Activated T-helper 1 cell treated with anti-CD3 and anti-CD28 coated beads, Interleukin-12 subunit alpha, Interleukin-12 subunit beta, Interleukin-2, Interleukin-4 antibody, amounts not matched to agents 30 ng/mL and 10 ng/mL and 1 ng/mL, durations not matched to agents 14 hours and 24 hours and 36 hours (primary cell): ENCODE measurements around the gene PPP1R2. TPM values are rescaled to one million over a fixed set of nuclear protein-coding genes. Genes with fewer than 3 reads are reported as not detected.

ENCODE experiments used
- DNase-seq: peaks from one replicate; pipeline ENCODE4 v3.0.0; 2021; ENCODE audit warnings: low spot score
- H3K27ac Mint-ChIP-seq: one replicate; pipeline ENCODE4 v1.8.0; 2021; ENCODE audit warnings: mild to moderate bottlenecking, mixed read lengths
- H3K27me3 Mint-ChIP-seq: one replicate; pipeline ENCODE4 v1.8.0; 2022; ENCODE audit warnings: mild to moderate bottlenecking, moderate library complexity, mixed read lengths; ENCODE audit not compliant: insufficient read depth
- H3K36me3 Mint-ChIP-seq: one replicate; pipeline ENCODE4 v1.8.0; 2021; ENCODE audit warnings: low read depth, mixed read lengths
- H3K4me1 Mint-ChIP-seq: one replicate; pipeline ENCODE4 v1.8.0; 2021; ENCODE audit warnings: low read depth, mixed read lengths
- H3K4me3 Mint-ChIP-seq: one replicate; pipeline ENCODE4 v1.8.0; 2021; ENCODE audit warnings: mild to moderate bottlenecking, moderate library complexity, mixed read lengths
- H3K9me3 Mint-ChIP-seq: one replicate; pipeline ENCODE4 v1.8.0; 2021; ENCODE audit warnings: mixed read lengths
- intact Hi-C: fragments of 100-400 bp; cut with micrococcal nuclease; formaldehyde crosslinking; loops from one replicate; pipeline ENCODE4 v1.15.1; 2024
- total RNA-seq: library from RNA; stranded (reverse); gene quantifications from 2 replicates; pipeline ENCODE4 v1.2.3, GENCODE V29; 2022

PPP1R2 gene
- total RNA-seq, 1 donor from 2014 or later, result 98.8 TPM

- Mint-ChIP-seq H3K36me3 (peaks cover 17% of the 10 kb centered on the region), H3K4me1 (peaks cover 84% of the 10 kb centered on the region), H3K4me3 (peak overlapping the region; percentile 88), H3K9me3 (no peaks in the 10 kb centered on the region), H3K27ac (peak overlapping the region; percentile 32), H3K27me3 (no peaks in the 10 kb centered on the region)
- intact Hi-C loops, result loop anchor here (5.0 to 10.0 kb wide), 6 partner anchors 857 to 1409 kb away; partner anchors contain the start of genes ATP13A3, CEP19, FAM43A and HES1
- no peak for DNase-seq
Observed at GRCh38 chr3:195544230-195544536, 1.1 kb upstream of the PPP1R2 start.

GRCh38 chr3:195543500-195544229, 540 bp upstream of the PPP1R2 start:
- Mint-ChIP-seq H3K27me3 (no peaks in the 10 kb centered on the region), H3K9me3 (no peaks in the 10 kb centered on the region), H3K4me1 (peaks cover 85% of the 10 kb centered on the region), H3K4me3 (peak overlapping the region; percentile 88), H3K27ac (peak overlapping the region; percentile 82), H3K36me3 (peaks cover 21% of the 10 kb centered on the region)
- no peak for DNase-seq
- intact Hi-C loops, result loop anchor here (1.0 to 10.0 kb wide), 10 partner anchors 19 to 1409 kb away; partner anchors contain the start of genes ATP13A3, CEP19, FAM43A and HES1

- peaks cover 20% of the 10 kb centered on the region for H3K36me3 Mint-ChIP-seq
- no peaks in the 10 kb centered on the region for H3K9me3 Mint-ChIP-seq
- H3K4me3 Mint-ChIP-seq, result peak overlapping the region; percentile 88
- intact Hi-C loops, result loop anchor here (1.0 to 10.0 kb wide), 8 partner anchors 8 to 1408 kb away; partner anchors contain the start of genes ATP13A3, CEP19, FAM43A and HES1
- DNase-seq, result no peak
- no peaks in the 10 kb centered on the region for H3K27me3 Mint-ChIP-seq
- H3K27ac Mint-ChIP-seq, result peak overlapping the region; percentile 53
- peaks cover 84% of the 10 kb centered on the region for H3K4me1 Mint-ChIP-seq
Observed at GRCh38 chr3:195542316-195542697, 818 bp downstream of the PPP1R2 start.

- intact Hi-C loops, result loop anchor here (1.0 to 10.0 kb wide), 7 partner anchors 97 to 1406 kb away; partner anchors contain the start of genes ACAP2, ATP13A3, CEP19 and FAM43A
- peaks cover 72% of the 10 kb centered on the region for H3K4me1 Mint-ChIP-seq
- no peak for DNase-seq
- no peaks in the 10 kb centered on the region for H3K27me3 Mint-ChIP-seq
- peak overlapping the region; percentile 72 for H3K27ac Mint-ChIP-seq
- H3K9me3 Mint-ChIP-seq, result no peaks in the 10 kb centered on the region
- peak overlapping the region; percentile 88 for H3K4me3 Mint-ChIP-seq
- H3K36me3 Mint-ChIP-seq, result peaks cover 20% of the 10 kb centered on the region
Observed at GRCh38 chr3:195540511-195540910, 2.6 kb downstream of the PPP1R2 start.

- no peak for DNase-seq
- peak overlapping the region; percentile 88 for H3K4me3 Mint-ChIP-seq
- no peaks in the 10 kb centered on the region for H3K9me3 Mint-ChIP-seq
- H3K27ac Mint-ChIP-seq, result peak overlapping the region; percentile 72
- no peaks in the 10 kb centered on the region for H3K27me3 Mint-ChIP-seq
- peaks cover 72% of the 10 kb centered on the region for H3K4me1 Mint-ChIP-seq
- peaks cover 25% of the 10 kb centered on the region for H3K36me3 Mint-ChIP-seq
- intact Hi-C loops, result loop anchor here (1.0 to 10.0 kb wide), 7 partner anchors 97 to 1405 kb away; partner anchors contain the start of genes ACAP2, ATP13A3, CEP19 and FAM43A
Observed at GRCh38 chr3:195540027-195540426, 3.1 kb downstream of the PPP1R2 start.

- H3K27me3 Mint-ChIP-seq, result no peaks in the 10 kb centered on the region
- intact Hi-C loops, result no loop called here
- H3K4me3 Mint-ChIP-seq, result peak overlapping the region; percentile 88
- H3K36me3 Mint-ChIP-seq, result peaks cover 27% of the 10 kb centered on the region
- DNase-seq, result no peak
- H3K27ac Mint-ChIP-seq, result peak overlapping the region; percentile 76
- H3K9me3 Mint-ChIP-seq, result no peaks in the 10 kb centered on the region
- peaks cover 73% of the 10 kb centered on the region for H3K4me1 Mint-ChIP-seq
Observed at GRCh38 chr3:195539479-195539878, 3.6 kb downstream of the PPP1R2 start.

GRCh38 chr3:195537995-195538394, 5.1 kb downstream of the PPP1R2 start:
- peak; percentile 40 for DNase-seq
- no peaks in the 10 kb centered on the region for H3K27me3 Mint-ChIP-seq
- no peaks in the 10 kb centered on the region for H3K9me3 Mint-ChIP-seq
- H3K36me3 Mint-ChIP-seq, result peaks cover 33% of the 10 kb centered on the region
- peak overlapping the region; percentile 32 for H3K4me3 Mint-ChIP-seq
- intact Hi-C loops, result loop anchor here (1.0 kb wide), 1 partner anchor 13 kb away; no protein-coding TSS in a partner anchor
- H3K27ac Mint-ChIP-seq, result peak overlapping the region; percentile 56
- peaks cover 73% of the 10 kb centered on the region for H3K4me1 Mint-ChIP-seq

- no peak overlapping the region for H3K4me3 Mint-ChIP-seq
- H3K27me3 Mint-ChIP-seq, result no peaks in the 10 kb centered on the region
- DNase-seq, result no peak
- no peak overlapping the region for H3K27ac Mint-ChIP-seq
- peaks cover 59% of the 10 kb centered on the region for H3K4me1 Mint-ChIP-seq
- no peaks in the 10 kb centered on the region for H3K9me3 Mint-ChIP-seq
- intact Hi-C loops, result no loop called here
- peaks cover 30% of the 10 kb centered on the region for H3K36me3 Mint-ChIP-seq
Observed at GRCh38 chr3:195535293-195535692, 7.8 kb downstream of the PPP1R2 start.

GRCh38 chr3:195532834-195533233, 10.3 kb downstream of the PPP1R2 start:
- peaks cover 41% of the 10 kb centered on the region for H3K4me1 Mint-ChIP-seq
- intact Hi-C loops, result no loop called here
- H3K27me3 Mint-ChIP-seq, result no peaks in the 10 kb centered on the region
- DNase-seq, result no peak
- H3K9me3 Mint-ChIP-seq, result no peaks in the 10 kb centered on the region
- peaks cover 29% of the 10 kb centered on the region for H3K36me3 Mint-ChIP-seq
- no peak overlapping the region for H3K27ac Mint-ChIP-seq
- H3K4me3 Mint-ChIP-seq, result no peak overlapping the region

GRCh38 chr3:195532345-195532744, 10.8 kb downstream of the PPP1R2 start:
- no peaks in the 10 kb centered on the region for H3K27me3 Mint-ChIP-seq
- H3K9me3 Mint-ChIP-seq, result no peaks in the 10 kb centered on the region
- intact Hi-C loops, result no loop called here
- peaks cover 32% of the 10 kb centered on the region for H3K36me3 Mint-ChIP-seq
- no peak overlapping the region for H3K27ac Mint-ChIP-seq
- peaks cover 36% of the 10 kb centered on the region for H3K4me1 Mint-ChIP-seq
- no peak overlapping the region for H3K4me3 Mint-ChIP-seq
- DNase-seq, result no peak

- Mint-ChIP-seq H3K36me3 (peaks cover 32% of the 10 kb centered on the region), H3K4me3 (no peak overlapping the region)
- intact Hi-C loops, result no loop called here
Observed at GRCh38 chr3:195531683-195532082, 11.4 kb downstream of the PPP1R2 start.

GRCh38 chr3:195526492-195526891, 16.6 kb downstream of the PPP1R2 start:
- DNase-seq, result no peak
- Mint-ChIP-seq H3K27ac (no peak overlapping the region), H3K4me3 (no peak overlapping the region), H3K4me1 (peaks cover 41% of the 10 kb centered on the region), H3K36me3 (peaks cover 34% of the 10 kb centered on the region), H3K27me3 (no peaks in the 10 kb centered on the region), H3K9me3 (no peaks in the 10 kb centered on the region)
- intact Hi-C loops, result no loop called here

More at GRCh38 chr3:195531683-195532082, 11.4 kb downstream of the PPP1R2 start:
- Mint-ChIP-seq H3K27ac (no peak overlapping the region), H3K4me1 (peaks cover 35% of the 10 kb centered on the region), H3K27me3 (no peaks in the 10 kb centered on the region), H3K9me3 (no peaks in the 10 kb centered on the region)
- DNase-seq, result no peak

GRCh38 chr3:195524171-195524896, 18.8 kb downstream of the PPP1R2 start:
- H3K4me3 Mint-ChIP-seq, result peak overlapping the region; percentile 5
- peaks cover 37% of the 10 kb centered on the region for H3K4me1 Mint-ChIP-seq
- DNase-seq, result no peak
- H3K9me3 Mint-ChIP-seq, result no peaks in the 10 kb centered on the region
- intact Hi-C loops, result loop anchor here (1.0 kb wide), 1 partner anchor 19 kb away; the partner anchor contains the start of gene PPP1R2
- peak overlapping the region; percentile 90 for H3K27ac Mint-ChIP-seq
- peaks cover 30% of the 10 kb centered on the region for H3K36me3 Mint-ChIP-seq
- no peaks in the 10 kb centered on the region for H3K27me3 Mint-ChIP-seq
